ENCODE results near the gene PCMT1. TPM values are rescaled to one million over a fixed set of nuclear protein-coding genes. Genes with fewer than 3 reads are reported as not detected.

The PCMT1 gene
- total and polyA plus RNA-seq, 10 of the 15 experiments (the other 5 are each of a cell fraction or from before 2014, with no cell fraction given), result 48.5 to 126 (median 81.2) TPM

DNA sequence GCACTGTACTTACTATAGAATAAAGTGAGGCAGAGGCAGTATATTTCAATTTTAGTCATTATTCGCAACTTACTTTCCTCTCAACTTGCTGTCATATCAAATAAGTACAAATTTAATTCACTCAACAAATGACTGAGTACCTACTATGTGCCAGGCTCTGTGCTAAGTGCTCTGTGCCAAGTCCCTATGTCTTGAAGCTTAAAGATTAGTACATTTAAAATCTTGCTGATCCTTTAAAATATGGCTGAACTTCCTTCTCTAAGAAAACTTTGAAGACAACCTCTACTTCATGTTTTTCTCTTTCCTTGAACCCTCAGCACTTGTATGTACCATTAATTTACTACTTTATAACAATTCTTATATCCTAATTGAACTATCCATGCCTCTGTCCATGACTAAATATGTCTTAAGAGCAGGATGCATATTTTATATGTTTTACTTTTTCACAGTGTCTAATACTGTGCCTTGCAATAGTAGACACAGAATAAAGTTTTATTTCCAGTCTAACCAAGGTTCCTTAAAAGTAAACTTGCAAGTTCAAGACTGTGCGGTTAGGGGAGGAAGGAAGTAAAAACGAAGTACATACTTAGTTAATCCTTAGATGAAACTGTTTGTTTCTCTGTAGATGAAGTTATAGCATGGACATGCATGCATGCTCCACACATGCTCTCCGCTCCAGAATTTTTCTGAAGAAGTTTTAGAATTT is 21.6 kb upstream of the PCMT1 start (continued):
- TF ChIP-seq, protein P1, sequence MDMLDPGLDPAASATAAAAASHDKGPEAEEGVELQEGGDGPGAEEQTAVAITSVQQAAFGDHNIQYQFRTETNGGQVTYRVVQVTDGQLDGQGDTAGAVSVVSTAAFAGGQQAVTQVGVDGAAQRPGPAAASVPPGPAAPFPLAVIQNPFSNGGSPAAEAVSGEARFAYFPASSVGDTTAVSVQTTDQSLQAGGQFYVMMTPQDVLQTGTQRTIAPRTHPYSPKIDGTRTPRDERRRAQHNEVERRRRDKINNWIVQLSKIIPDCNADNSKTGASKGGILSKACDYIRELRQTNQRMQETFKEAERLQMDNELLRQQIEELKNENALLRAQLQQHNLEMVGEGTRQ (IDR thresholded peaks at IDR 0.05; ENCODE audit: borderline replicate concordance, low read depth, low read length), result no peak
- TF ChIP-seq JUND (IDR thresholded peaks at IDR 0.05; ENCODE audit: low read depth, low read length) (no peak), SMARCA5 (IDR thresholded peaks at IDR 0.05) (no peak), HDGF (IDR thresholded peaks at IDR 0.05) (no peak)

DNA sequence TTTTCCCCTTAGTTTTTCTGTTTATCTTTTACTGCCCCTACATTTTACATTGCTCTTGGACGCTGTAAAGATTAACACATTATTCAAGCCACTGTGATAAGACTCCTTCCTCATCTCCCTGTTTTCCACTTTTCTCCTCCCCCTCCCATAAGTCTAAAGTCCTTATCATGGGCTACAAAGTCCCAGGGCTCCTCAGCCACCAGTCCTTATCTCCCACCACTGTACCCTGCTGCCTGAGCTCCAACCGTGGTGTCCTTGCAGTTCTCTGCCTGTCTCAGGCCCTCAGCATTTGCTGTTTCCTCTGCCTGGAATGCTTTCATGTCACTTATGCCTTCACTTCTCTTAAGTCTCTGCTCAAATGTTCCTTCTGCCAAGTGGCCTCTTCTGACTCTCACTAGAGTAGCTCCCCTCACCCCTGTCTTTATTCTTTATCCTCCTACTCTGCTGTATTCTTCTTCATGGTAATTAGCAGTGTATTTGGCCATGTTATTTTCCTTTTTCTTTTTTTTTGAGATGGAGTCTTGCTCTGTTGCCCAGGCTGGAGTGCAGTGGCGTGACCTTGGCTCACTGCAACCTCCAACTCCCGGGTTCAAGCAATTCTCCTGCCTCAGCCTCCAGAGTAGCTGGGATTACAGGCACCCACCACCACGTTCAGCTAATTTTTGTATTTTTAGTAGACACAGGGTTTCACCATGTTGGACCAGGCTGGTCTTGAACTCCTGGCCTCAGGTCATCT is 20.9 kb upstream of the PCMT1 start:
- ATAC-seq, result no peak
- no peak overlapping the region for H2AFZ ChIP-seq (ENCODE audit: control insufficient read depth, low read depth, low read length)
- ChIA-PET RAD21 (ENCODE audit: unreplicated experiment) (no interaction called here), SMC1A (ENCODE audit: uncharacterized antibody, unreplicated experiment) (no interaction called here), CTCF (no interaction called here), POLR2A (no interaction called here)
- peaks cover 7 to 9% of the 10 kb centered on the region in 2 experiments for H3K36me3 ChIP-seq (ENCODE audit: control insufficient read depth in 2 of 2, insufficient read depth in 2 of 2, low read length in 1 of 2)
- no peaks in the 10 kb centered on the region for H3K9me3 ChIP-seq (replicated peaks; ENCODE audit: control insufficient read depth, insufficient read depth, low read length)
- DNase-seq (ENCODE audit: low read depth, low spot score), result no peak
- no peaks in the 10 kb centered on the region for H3K4me1 ChIP-seq (ENCODE audit: control insufficient read depth, insufficient read depth, low read length)
- WGBS (ENCODE audit: insufficient coverage, insufficient replicate concordance, low lambda C conversion rate, missing lambda C conversion rate), result 95% methylated on average over 5 of the region's 5 CpGs
- BruUV-seq (replicated peaks), result no TSS peak
- in situ Hi-C loops (cut with MboI) (no loop called here), intact Hi-C loops (cut with micrococcal nuclease; ENCODE audit: unreplicated experiment) (loop anchor here (10.0 kb wide), 3 partner anchors 136 to 286 kb away; partner anchors contain the start of gene LRP11)
- H3K79me2 ChIP-seq (ENCODE audit: control insufficient read depth, insufficient read depth, low read length), result no peaks in the 10 kb centered on the region
- no peak overlapping the region for H3K4me3 ChIP-seq
- H4K20me1 ChIP-seq (ENCODE audit: control insufficient read depth, insufficient read depth), result no peaks in the 10 kb centered on the region
- H3K27ac ChIP-seq (ENCODE audit: control insufficient read depth, insufficient read depth), result no peak overlapping the region
- FAIRE-seq, result no peak
- no peak overlapping the region for H3K9ac ChIP-seq (ENCODE audit: control insufficient read depth, insufficient read depth, low read length)
- no peaks in the 10 kb centered on the region for H3K27me3 ChIP-seq (replicated peaks in 1 of 2; ENCODE audit: control insufficient read depth in 2 of 2, insufficient read depth in 2 of 2, low read length in 1 of 2)
- no peak overlapping the region for H3K4me2 ChIP-seq (ENCODE audit: control insufficient read depth, insufficient read depth)
- TF ChIP-seq GABPA (IDR thresholded peaks at IDR 0.05; ENCODE audit: low read depth) (no peak), ESRRA (IDR thresholded peaks at IDR 0.05; ENCODE audit: low read length) (no peak), STAT3 (IDR thresholded peaks at IDR 0.05; ENCODE audit: low read depth, low read length) (no peak)
- TF ChIP-seq, protein P2, sequence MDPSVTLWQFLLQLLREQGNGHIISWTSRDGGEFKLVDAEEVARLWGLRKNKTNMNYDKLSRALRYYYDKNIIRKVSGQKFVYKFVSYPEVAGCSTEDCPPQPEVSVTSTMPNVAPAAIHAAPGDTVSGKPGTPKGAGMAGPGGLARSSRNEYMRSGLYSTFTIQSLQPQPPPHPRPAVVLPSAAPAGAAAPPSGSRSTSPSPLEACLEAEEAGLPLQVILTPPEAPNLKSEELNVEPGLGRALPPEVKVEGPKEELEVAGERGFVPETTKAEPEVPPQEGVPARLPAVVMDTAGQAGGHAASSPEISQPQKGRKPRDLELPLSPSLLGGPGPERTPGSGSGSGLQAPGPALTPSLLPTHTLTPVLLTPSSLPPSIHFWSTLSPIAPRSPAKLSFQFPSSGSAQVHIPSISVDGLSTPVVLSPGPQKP (IDR thresholded peaks at IDR 0.05; ENCODE audit: low read depth, low read length), result no peak
- TF ChIP-seq, protein P3, sequence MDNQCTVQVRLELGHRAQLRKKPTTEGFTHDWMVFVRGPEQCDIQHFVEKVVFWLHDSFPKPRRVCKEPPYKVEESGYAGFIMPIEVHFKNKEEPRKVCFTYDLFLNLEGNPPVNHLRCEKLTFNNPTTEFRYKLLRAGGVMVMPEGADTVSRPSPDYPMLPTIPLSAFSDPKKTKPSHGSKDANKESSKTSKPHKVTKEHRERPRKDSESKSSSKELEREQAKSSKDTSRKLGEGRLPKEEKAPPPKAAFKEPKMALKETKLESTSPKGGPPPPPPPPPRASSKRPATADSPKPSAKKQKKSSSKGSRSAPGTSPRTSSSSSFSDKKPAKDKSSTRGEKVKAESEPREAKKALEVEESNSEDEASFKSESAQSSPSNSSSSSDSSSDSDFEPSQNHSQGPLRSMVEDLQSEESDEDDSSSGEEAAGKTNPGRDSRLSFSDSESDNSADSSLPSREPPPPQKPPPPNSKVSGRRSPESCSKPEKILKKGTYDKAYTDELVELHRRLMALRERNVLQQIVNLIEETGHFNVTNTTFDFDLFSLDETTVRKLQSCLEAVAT (IDR thresholded peaks at IDR 0.05), result no peak
- TF ChIP-seq, protein P4, sequence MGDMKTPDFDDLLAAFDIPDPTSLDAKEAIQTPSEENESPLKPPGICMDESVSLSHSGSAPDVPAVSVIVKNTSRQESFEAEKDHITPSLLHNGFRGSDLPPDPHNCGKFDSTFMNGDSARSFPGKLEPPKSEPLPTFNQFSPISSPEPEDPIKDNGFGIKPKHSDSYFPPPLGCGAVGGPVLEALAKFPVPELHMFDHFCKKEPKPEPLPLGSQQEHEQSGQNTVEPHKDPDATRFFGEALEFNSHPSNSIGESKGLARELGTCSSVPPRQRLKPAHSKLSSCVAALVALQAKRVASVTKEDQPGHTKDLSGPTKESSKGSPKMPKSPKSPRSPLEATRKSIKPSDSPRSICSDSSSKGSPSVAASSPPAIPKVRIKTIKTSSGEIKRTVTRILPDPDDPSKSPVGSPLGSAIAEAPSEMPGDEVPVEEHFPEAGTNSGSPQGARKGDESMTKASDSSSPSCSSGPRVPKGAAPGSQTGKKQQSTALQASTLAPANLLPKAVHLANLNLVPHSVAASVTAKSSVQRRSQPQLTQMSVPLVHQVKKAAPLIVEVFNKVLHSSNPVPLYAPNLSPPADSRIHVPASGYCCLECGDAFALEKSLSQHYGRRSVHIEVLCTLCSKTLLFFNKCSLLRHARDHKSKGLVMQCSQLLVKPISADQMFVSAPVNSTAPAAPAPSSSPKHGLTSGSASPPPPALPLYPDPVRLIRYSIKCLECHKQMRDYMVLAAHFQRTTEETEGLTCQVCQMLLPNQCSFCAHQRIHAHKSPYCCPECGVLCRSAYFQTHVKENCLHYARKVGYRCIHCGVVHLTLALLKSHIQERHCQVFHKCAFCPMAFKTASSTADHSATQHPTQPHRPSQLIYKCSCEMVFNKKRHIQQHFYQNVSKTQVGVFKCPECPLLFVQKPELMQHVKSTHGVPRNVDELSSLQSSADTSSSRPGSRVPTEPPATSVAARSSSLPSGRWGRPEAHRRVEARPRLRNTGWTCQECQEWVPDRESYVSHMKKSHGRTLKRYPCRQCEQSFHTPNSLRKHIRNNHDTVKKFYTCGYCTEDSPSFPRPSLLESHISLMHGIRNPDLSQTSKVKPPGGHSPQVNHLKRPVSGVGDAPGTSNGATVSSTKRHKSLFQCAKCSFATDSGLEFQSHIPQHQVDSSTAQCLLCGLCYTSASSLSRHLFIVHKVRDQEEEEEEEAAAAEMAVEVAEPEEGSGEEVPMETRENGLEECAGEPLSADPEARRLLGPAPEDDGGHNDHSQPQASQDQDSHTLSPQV (IDR thresholded peaks at IDR 0.05), result no peak
- TF ChIP-seq, protein P5, sequence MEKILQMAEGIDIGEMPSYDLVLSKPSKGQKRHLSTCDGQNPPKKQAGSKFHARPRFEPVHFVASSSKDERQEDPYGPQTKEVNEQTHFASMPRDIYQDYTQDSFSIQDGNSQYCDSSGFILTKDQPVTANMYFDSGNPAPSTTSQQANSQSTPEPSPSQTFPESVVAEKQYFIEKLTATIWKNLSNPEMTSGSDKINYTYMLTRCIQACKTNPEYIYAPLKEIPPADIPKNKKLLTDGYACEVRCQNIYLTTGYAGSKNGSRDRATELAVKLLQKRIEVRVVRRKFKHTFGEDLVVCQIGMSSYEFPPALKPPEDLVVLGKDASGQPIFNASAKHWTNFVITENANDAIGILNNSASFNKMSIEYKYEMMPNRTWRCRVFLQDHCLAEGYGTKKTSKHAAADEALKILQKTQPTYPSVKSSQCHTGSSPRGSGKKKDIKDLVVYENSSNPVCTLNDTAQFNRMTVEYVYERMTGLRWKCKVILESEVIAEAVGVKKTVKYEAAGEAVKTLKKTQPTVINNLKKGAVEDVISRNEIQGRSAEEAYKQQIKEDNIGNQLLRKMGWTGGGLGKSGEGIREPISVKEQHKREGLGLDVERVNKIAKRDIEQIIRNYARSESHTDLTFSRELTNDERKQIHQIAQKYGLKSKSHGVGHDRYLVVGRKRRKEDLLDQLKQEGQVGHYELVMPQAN (conservative IDR thresholded peaks at IDR 0.05), result no peak
